Measurements from ENCODE around the gene DNAH12.

DNA sequence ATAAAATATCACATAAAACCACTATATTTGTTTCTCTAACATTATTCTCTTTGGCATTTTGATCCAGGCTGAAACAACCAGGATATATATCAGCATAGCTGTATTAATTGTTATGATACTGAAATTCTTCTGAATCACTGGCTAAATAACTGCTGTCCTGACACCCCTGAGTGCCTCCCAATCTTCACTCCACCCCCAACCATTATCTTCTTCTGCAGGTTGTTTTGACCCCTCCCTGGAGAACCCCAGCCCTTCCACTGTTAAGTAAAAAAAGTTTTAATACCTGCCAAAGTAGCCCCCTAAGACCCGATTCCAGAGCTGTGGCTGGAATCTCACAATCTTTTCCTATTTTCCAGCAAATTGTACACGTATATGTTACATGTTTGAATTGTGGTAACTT, 124.1 kb downstream of the DNAH12 start:
- TF ChIP-seq, protein P1, sequence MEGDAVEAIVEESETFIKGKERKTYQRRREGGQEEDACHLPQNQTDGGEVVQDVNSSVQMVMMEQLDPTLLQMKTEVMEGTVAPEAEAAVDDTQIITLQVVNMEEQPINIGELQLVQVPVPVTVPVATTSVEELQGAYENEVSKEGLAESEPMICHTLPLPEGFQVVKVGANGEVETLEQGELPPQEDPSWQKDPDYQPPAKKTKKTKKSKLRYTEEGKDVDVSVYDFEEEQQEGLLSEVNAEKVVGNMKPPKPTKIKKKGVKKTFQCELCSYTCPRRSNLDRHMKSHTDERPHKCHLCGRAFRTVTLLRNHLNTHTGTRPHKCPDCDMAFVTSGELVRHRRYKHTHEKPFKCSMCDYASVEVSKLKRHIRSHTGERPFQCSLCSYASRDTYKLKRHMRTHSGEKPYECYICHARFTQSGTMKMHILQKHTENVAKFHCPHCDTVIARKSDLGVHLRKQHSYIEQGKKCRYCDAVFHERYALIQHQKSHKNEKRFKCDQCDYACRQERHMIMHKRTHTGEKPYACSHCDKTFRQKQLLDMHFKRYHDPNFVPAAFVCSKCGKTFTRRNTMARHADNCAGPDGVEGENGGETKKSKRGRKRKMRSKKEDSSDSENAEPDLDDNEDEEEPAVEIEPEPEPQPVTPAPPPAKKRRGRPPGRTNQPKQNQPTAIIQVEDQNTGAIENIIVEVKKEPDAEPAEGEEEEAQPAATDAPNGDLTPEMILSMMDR (IDR thresholded peaks at IDR 0.05): no peak
- TF ChIP-seq, protein P2, sequence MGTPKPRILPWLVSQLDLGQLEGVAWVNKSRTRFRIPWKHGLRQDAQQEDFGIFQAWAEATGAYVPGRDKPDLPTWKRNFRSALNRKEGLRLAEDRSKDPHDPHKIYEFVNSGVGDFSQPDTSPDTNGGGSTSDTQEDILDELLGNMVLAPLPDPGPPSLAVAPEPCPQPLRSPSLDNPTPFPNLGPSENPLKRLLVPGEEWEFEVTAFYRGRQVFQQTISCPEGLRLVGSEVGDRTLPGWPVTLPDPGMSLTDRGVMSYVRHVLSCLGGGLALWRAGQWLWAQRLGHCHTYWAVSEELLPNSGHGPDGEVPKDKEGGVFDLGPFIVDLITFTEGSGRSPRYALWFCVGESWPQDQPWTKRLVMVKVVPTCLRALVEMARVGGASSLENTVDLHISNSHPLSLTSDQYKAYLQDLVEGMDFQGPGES (IDR thresholded peaks at IDR 0.05; ENCODE audit: low read depth, low read length): no peak
- TF ChIP-seq RAD21 (IDR thresholded peaks at IDR 0.05; ENCODE audit: low read length): no peak
- TF ChIP-seq TEAD4 (IDR thresholded peaks at IDR 0.05; ENCODE audit: borderline replicate concordance, insufficient read depth): no peak
- TF ChIP-seq TAF1 (IDR thresholded peaks at IDR 0.05; ENCODE audit: borderline replicate concordance, low read depth, low read length): no peak
- TF ChIP-seq RCOR1 (IDR thresholded peaks at IDR 0.05; ENCODE audit: low read length): no peak
- TF ChIP-seq EP300 (IDR thresholded peaks at IDR 0.05; ENCODE audit: borderline replicate concordance in 1 of 2, low read depth in 1 of 2, low read length in 1 of 2): no peak
- no peak for TF ChIP-seq POLR2AphosphoS5 (IDR thresholded peaks at IDR 0.05; ENCODE audit: low read depth, low read length)
- no peak for TF ChIP-seq SIN3A (IDR thresholded peaks at IDR 0.05; ENCODE audit: borderline replicate concordance, low read depth, low read length)
- TF ChIP-seq, protein P3, sequence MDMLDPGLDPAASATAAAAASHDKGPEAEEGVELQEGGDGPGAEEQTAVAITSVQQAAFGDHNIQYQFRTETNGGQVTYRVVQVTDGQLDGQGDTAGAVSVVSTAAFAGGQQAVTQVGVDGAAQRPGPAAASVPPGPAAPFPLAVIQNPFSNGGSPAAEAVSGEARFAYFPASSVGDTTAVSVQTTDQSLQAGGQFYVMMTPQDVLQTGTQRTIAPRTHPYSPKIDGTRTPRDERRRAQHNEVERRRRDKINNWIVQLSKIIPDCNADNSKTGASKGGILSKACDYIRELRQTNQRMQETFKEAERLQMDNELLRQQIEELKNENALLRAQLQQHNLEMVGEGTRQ (IDR thresholded peaks at IDR 0.05; ENCODE audit: borderline replicate concordance, low read depth, low read length): no peak
- TF ChIP-seq, protein P4, sequence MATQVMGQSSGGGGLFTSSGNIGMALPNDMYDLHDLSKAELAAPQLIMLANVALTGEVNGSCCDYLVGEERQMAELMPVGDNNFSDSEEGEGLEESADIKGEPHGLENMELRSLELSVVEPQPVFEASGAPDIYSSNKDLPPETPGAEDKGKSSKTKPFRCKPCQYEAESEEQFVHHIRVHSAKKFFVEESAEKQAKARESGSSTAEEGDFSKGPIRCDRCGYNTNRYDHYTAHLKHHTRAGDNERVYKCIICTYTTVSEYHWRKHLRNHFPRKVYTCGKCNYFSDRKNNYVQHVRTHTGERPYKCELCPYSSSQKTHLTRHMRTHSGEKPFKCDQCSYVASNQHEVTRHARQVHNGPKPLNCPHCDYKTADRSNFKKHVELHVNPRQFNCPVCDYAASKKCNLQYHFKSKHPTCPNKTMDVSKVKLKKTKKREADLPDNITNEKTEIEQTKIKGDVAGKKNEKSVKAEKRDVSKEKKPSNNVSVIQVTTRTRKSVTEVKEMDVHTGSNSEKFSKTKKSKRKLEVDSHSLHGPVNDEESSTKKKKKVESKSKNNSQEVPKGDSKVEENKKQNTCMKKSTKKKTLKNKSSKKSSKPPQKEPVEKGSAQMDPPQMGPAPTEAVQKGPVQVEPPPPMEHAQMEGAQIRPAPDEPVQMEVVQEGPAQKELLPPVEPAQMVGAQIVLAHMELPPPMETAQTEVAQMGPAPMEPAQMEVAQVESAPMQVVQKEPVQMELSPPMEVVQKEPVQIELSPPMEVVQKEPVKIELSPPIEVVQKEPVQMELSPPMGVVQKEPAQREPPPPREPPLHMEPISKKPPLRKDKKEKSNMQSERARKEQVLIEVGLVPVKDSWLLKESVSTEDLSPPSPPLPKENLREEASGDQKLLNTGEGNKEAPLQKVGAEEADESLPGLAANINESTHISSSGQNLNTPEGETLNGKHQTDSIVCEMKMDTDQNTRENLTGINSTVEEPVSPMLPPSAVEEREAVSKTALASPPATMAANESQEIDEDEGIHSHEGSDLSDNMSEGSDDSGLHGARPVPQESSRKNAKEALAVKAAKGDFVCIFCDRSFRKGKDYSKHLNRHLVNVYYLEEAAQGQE (IDR thresholded peaks at IDR 0.05; ENCODE audit: low read depth, low read length): no peak
- no peak for TF ChIP-seq NFIC (IDR thresholded peaks at IDR 0.05; ENCODE audit: borderline replicate concordance)
- TF ChIP-seq SMC3 (IDR thresholded peaks at IDR 0.05; ENCODE audit: low read depth, low read length): no peak
- TF ChIP-seq, protein P5, sequence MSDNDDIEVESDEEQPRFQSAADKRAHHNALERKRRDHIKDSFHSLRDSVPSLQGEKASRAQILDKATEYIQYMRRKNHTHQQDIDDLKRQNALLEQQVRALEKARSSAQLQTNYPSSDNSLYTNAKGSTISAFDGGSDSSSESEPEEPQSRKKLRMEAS (IDR thresholded peaks at IDR 0.05; ENCODE audit: low read depth): no peak
